Prostate gland (tissue), 2 donors: ENCODE data around the gene UBA52. TPM values are rescaled to one million over a fixed set of nuclear protein-coding genes. Genes with fewer than 3 reads are reported as not detected.

Source experiments
- DNase-seq: peaks from one replicate; pipeline ENCODE4 v3.0.0-alpha.2; 2019; ENCODE audit warnings: low spot score
- H3K27ac ChIP-seq, 2 donors: fragments of 200-600 bp; sonication (generic); 2 replicates each; pipeline ENCODE4 v1.5.1; 2017 to 2019
- H3K27me3 ChIP-seq: fragments of 200-600 bp; sonication (generic); replicated peaks from 2 replicates; pipeline ENCODE4 v1.5.1; 2019; ENCODE audit not compliant: insufficient read depth
- H3K36me3 ChIP-seq, 2 donors: fragments of 200-600 bp; sonication (generic); 1 replicate in 1 of 2; 2 replicates in 1 of 2; pipeline versions ENCODE4 v1.5.1 to v1.8.1; 2017 to 2019
- H3K4me1 ChIP-seq: fragments of 200-600 bp; sonication (generic); replicated peaks from 2 replicates; pipeline ENCODE4 v1.5.1; 2019
- H3K4me3 ChIP-seq, 2 donors: fragments of 200-600 bp; sonication (generic); 2 replicates each; pipeline ENCODE4 v1.5.1; 2017 to 2019
- H3K9me3 ChIP-seq: fragments of 200-600 bp; sonication (generic); 2 replicates; pipeline ENCODE4 v1.5.1; 2017
- POLR2A ChIP-seq: fragments of 450-650 bp; IDR thresholded peaks from one replicate; pipeline ENCODE4 v1.6.1; 2016; ENCODE audit warnings: antibody characterized with exemption, mild to moderate bottlenecking
- POLR2AphosphoS5 ChIP-seq: sonication (generic); formaldehyde crosslinking; IDR thresholded peaks from one replicate; pipeline ENCODE4 v1.6.1; 2017; ENCODE audit warnings: antibody characterized with exemption
- WGBS: methylation state at CpG from one replicate; pipeline ENCODE4 v1.1.5; 2018; 5-methylcytosine and 5-hydroxymethylcytosine counted together
- intact Hi-C: fragments of 100-400 bp; cut with DNase I; formaldehyde crosslinking; loops from one replicate; pipeline ENCODE4 v1.14.2; 2022
- total RNA-seq, 2 donors: library from RNA; depleted of rRNA; stranded (reverse); fragments of >200 nt; gene quantifications; one replicate each; pipeline ENCODE4 v1.1.0, GENCODE V29; 2016
- TF ChIP-seq, protein P1 (sequence below), 4 experiments: fragments of 200-600 bp in 2 of 4; fragments of 450-650 bp in 2 of 4; sonication (generic) in 2 of 4; IDR thresholded peaks; 1 replicate in 3 of 4; 2 replicates in 1 of 4; pipeline ENCODE4 v1.5.1; 2016 to 2019; ENCODE audit warnings: antibody characterized with exemption in 4 of 4, mild to moderate bottlenecking in 2 of 4, moderate library complexity in 2 of 4

Gene UBA52
- total RNA-seq, 2 donors from 2014 or later = 646 to 738 TPM

DNA sequence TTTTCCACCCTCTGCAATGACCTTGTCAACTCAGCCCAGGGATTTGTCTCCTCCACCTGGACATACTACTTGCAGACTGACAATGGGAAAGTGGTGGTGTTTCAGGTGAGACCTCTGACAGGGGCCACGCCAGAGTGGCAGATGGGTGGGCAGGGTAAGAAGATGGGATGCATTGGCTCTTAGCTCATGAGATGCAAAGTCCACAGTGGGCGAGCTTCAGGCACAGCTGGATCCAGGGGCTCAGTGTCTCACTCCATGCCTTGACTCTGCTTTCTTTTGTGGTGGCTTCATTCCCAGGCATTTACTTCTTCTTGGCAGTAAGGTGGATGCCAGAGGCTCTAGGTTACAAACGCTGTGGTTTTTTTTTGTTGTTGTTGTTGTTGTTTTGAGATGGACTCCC lies 44.4 kb downstream of the UBA52 start:
- H3K27ac ChIP-seq = no peak overlapping the region
- intact Hi-C loops = no loop called here
- H3K36me3 ChIP-seq = no peaks in the 10 kb centered on the region
- WGBS = 90% methylated on average over 3 of the region's 3 CpGs
- DNase-seq = no peak
- no peaks in the 10 kb centered on the region for H3K9me3 ChIP-seq
- peaks cover 8% of the 10 kb centered on the region for H3K4me1 ChIP-seq
- no peak overlapping the region for H3K4me3 ChIP-seq
- H3K27me3 ChIP-seq = peaks cover 19% of the 10 kb centered on the region
- TF ChIP-seq, protein P1, sequence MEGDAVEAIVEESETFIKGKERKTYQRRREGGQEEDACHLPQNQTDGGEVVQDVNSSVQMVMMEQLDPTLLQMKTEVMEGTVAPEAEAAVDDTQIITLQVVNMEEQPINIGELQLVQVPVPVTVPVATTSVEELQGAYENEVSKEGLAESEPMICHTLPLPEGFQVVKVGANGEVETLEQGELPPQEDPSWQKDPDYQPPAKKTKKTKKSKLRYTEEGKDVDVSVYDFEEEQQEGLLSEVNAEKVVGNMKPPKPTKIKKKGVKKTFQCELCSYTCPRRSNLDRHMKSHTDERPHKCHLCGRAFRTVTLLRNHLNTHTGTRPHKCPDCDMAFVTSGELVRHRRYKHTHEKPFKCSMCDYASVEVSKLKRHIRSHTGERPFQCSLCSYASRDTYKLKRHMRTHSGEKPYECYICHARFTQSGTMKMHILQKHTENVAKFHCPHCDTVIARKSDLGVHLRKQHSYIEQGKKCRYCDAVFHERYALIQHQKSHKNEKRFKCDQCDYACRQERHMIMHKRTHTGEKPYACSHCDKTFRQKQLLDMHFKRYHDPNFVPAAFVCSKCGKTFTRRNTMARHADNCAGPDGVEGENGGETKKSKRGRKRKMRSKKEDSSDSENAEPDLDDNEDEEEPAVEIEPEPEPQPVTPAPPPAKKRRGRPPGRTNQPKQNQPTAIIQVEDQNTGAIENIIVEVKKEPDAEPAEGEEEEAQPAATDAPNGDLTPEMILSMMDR (IDR thresholded peaks at IDR 0.05) = no peak
- TF ChIP-seq POLR2AphosphoS5 = no peak
- TF ChIP-seq POLR2A = no peak

DNA sequence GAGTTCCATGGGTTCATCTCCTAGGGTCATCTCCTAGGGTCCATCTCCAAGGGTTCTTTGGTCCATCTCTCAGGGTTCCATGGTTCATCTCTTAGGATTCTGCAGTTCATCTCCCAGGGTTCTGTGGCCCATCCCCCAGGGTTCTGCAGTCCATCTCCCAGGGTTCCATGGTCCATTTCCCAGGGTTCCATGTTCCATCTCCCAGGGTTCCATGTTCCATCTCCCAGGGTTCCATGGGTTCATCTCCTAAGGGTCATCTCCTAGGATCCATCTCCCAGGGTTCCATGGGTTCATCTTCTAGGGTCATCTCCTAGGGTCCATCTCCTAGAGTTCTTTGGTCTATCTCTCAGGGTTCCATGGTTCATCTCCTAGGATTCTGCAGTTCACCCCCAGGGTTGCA lies 45.9 kb downstream of the UBA52 start:
- H3K27me3 ChIP-seq = peaks cover 10% of the 10 kb centered on the region
- TF ChIP-seq POLR2A (no peak), POLR2AphosphoS5 (no peak)
- TF ChIP-seq, protein P1 (IDR thresholded peaks at IDR 0.05) = no peak
- intact Hi-C loops = no loop called here
- H3K9me3 ChIP-seq = no peaks in the 10 kb centered on the region
- no peak overlapping the region for H3K4me3 ChIP-seq
- no peaks in the 10 kb centered on the region for H3K36me3 ChIP-seq
- H3K4me1 ChIP-seq = peaks cover 2% of the 10 kb centered on the region
- H3K27ac ChIP-seq = no peak overlapping the region
- DNase-seq = no peak

DNA sequence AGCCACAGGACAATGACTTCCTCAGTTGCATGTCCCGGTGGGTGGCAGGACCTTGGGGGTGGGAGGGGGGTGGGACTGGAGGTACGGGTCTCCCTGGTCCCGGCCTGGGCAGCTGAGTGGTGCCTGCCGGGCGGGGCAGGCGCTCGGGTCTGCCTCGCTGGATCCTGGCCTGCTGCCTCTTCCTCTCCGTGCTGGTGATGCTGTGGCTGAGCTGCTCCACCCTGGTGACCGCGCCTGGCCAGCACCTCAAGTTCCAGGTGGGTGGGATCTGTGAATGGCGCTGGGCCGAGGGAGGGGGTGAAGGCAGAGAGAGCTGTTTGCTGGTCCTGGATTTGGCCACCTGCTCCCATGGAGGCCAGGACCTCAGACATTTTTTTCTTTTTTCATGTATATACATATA lies 46.6 kb downstream of the UBA52 start:
- Histone ChIP-seq H3K4me3 (no peak overlapping the region), H3K9me3 (no peaks in the 10 kb centered on the region), H3K36me3 (no peaks in the 10 kb centered on the region), H3K27ac (no peak overlapping the region), H3K4me1 (no peaks in the 10 kb centered on the region), H3K27me3 (peaks cover 4% of the 10 kb centered on the region)
- WGBS = 84% methylated on average over 9 of the region's 13 CpGs
- DNase-seq = no peak
- intact Hi-C loops = no loop called here
- TF ChIP-seq POLR2AphosphoS5 = no peak
- no peak for TF ChIP-seq POLR2A
- TF ChIP-seq, protein P1 (IDR thresholded peaks at IDR 0.05) = no peak

DNA sequence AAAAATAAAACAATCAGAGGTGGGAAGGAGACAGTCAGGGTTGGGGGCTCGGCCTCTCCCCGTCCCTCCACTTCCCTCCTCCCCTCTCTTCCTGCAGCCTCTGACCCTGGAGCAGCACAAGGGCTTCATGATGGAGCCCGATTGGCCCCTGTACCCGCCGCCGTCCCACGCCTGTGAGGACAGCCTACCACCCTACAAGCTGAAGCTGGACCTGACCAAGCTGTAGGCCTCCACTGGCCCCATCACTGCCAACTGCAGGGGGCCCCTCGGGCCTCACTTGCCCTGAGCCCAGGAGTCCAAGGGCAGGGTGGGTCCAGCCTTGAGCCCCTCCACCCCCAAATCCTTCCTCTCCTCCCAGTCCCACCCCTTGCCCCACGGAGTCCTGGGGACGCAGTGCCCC lies 48.7 kb downstream of the UBA52 start:
- Histone ChIP-seq H3K9me3 (no peaks in the 10 kb centered on the region), H3K27ac (no peak overlapping the region), H3K36me3 (no peaks in the 10 kb centered on the region), H3K4me3 (no peak overlapping the region), H3K27me3 (no peaks in the 10 kb centered on the region), H3K4me1 (no peaks in the 10 kb centered on the region)
- TF ChIP-seq POLR2AphosphoS5 (no peak), POLR2A (no peak)
- TF ChIP-seq, protein P1 (IDR thresholded peaks at IDR 0.05) = no peak
- no peak for DNase-seq
- WGBS = 88% methylated on average over 10 of the region's 10 CpGs
- intact Hi-C loops = no loop called here

DNA sequence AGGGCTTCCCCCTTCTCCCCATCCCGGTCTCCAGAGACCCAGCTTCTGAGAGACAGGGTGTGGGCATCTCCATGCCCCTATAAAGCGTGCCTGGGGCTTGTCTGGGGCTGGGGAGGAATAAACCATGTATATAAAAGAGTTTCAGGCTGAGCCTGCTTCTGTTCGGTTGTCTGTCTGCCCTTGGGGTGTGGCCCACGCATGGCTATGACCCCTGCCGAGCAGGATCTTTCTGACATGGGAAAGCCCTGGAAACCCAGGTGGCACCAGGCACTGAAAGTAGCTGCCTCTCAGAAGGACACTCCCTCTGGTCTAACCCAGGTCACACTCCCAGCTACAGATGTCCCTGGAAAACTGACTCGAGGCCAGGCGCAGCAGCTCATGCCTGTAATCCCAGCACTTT lies 49.2 kb downstream of the UBA52 start:
- Histone ChIP-seq H3K36me3 (no peaks in the 10 kb centered on the region), H3K9me3 (no peaks in the 10 kb centered on the region), H3K4me3 (no peak overlapping the region), H3K4me1 (no peaks in the 10 kb centered on the region), H3K27me3 (no peaks in the 10 kb centered on the region), H3K27ac (no peak overlapping the region)
- intact Hi-C loops = no loop called here
- no peak for DNase-seq
- TF ChIP-seq POLR2AphosphoS5 (no peak), POLR2A (no peak)
- TF ChIP-seq, protein P1 (IDR thresholded peaks at IDR 0.05) = no peak
- WGBS = 76% methylated on average over 7 of the region's 7 CpGs
